Hepatocyte (in vitro differentiated cells): ENCODE data around the gene PERM1. TPM values are rescaled to one million over a fixed set of nuclear protein-coding genes. Genes with fewer than 3 reads are reported as not detected.

Source experiments
- DNase-seq: peaks from one replicate; pipeline ENCODE4 v3.0.0-alpha.2; 2016; ENCODE audit warnings: low spot score
- H2AFZ ChIP-seq: fragments of 200-600 bp; sonication (generic); 2 replicates; pipeline ENCODE4 v1.6.0; 2016; ENCODE audit warnings: antibody characterized with exemption, mild to moderate bottlenecking
- H3K27ac ChIP-seq: fragments of 200-600 bp; sonication (generic); 2 replicates; pipeline ENCODE4 v1.5.1; 2016; ENCODE audit warnings: mild to moderate bottlenecking
- H3K27me3 ChIP-seq: fragments of 200-600 bp; sonication (generic); 2 replicates; pipeline ENCODE4 v1.6.1; 2016
- H3K36me3 ChIP-seq: fragments of 200-600 bp; sonication (generic); replicated peaks from 2 replicates; pipeline ENCODE4 v1.5.1; 2016; ENCODE audit warnings: low read depth; ENCODE audit not compliant: insufficient read depth
- H3K4me1 ChIP-seq: fragments of 200-600 bp; sonication (generic); 2 replicates; pipeline ENCODE4 v1.5.1; 2016; ENCODE audit warnings: mild to moderate bottlenecking, moderate library complexity; ENCODE audit not compliant: insufficient read depth
- H3K4me2 ChIP-seq: fragments of 200-600 bp; sonication (generic); 2 replicates; pipeline ENCODE4 v1.6.0; 2016
- H3K4me3 ChIP-seq: fragments of 200-600 bp; sonication (generic); 2 replicates; pipeline ENCODE4 v1.5.1; 2016; ENCODE audit warnings: mild to moderate bottlenecking
- H3K79me2 ChIP-seq: fragments of 200-600 bp; sonication (generic); 2 replicates; pipeline ENCODE4 v1.6.0; 2017; ENCODE audit warnings: mild to moderate bottlenecking
- H3K9me2 ChIP-seq: fragments of 200-600 bp; sonication (generic); replicated peaks from 2 replicates; pipeline ENCODE4 v1.6.0; 2017; ENCODE audit warnings: mild to moderate bottlenecking; ENCODE audit not compliant: insufficient read depth
- H3K9me3 ChIP-seq: fragments of 200-600 bp; sonication (generic); 2 replicates; pipeline ENCODE4 v1.5.1; 2016; ENCODE audit warnings: low read depth, mild to moderate bottlenecking
- H4K20me1 ChIP-seq: fragments of 200-600 bp; sonication (generic); 2 replicates; pipeline ENCODE4 v1.6.0; 2016; ENCODE audit warnings: mild to moderate bottlenecking; ENCODE audit not compliant: insufficient read depth, poor library complexity, severe bottlenecking
- EZH2 ChIP-seq: fragments of 200-600 bp; sonication (generic); IDR thresholded peaks from 2 replicates; pipeline ENCODE4 v1.6.1; 2016; ENCODE audit warnings: antibody characterized with exemption, mild to moderate bottlenecking, borderline replicate concordance
- EZH2phosphoT487 ChIP-seq: fragments of 200-600 bp; sonication (generic); IDR thresholded peaks from one replicate; pipeline ENCODE4 v1.6.1; 2018; ENCODE audit warnings: antibody characterized with exemption, mild to moderate bottlenecking, low read depth, moderate library complexity; ENCODE audit not compliant: unreplicated experiment, severe bottlenecking
- WGBS: methylation state at CpG from one replicate; pipeline ENCODE4 v1.1.6; 2016; ENCODE audit warnings: low lambda C conversion rate; ENCODE audit errors: missing lambda C conversion rate; 5-methylcytosine and 5-hydroxymethylcytosine counted together
- polyA plus RNA-seq: library from polyadenylated mRNA; unstranded; fragments of >200 nt; fragmentation: Nextera tagmentation; extraction: Ambion mirVana; gene quantifications from 2 replicates; pipeline ENCODE4 v1.2.1, GENCODE V29; 2016
- total RNA-seq: library from RNA; depleted of rRNA; stranded (reverse); fragments of >200 nt; gene quantifications from 2 replicates; pipeline ENCODE4 v1.2.3, GENCODE V29; 2014
- TF ChIP-seq, protein P1 (sequence below): fragments of 200-600 bp; sonication (generic); IDR thresholded peaks from 2 replicates; pipeline ENCODE4 v1.5.1; 2016; ENCODE audit warnings: antibody characterized with exemption, mild to moderate bottlenecking; ENCODE audit not compliant: poor library complexity

Gene PERM1
- total and polyA plus RNA-seq, 2 experiments from 2014 or later = 1.3 TPM; not detected in 1

DNA sequence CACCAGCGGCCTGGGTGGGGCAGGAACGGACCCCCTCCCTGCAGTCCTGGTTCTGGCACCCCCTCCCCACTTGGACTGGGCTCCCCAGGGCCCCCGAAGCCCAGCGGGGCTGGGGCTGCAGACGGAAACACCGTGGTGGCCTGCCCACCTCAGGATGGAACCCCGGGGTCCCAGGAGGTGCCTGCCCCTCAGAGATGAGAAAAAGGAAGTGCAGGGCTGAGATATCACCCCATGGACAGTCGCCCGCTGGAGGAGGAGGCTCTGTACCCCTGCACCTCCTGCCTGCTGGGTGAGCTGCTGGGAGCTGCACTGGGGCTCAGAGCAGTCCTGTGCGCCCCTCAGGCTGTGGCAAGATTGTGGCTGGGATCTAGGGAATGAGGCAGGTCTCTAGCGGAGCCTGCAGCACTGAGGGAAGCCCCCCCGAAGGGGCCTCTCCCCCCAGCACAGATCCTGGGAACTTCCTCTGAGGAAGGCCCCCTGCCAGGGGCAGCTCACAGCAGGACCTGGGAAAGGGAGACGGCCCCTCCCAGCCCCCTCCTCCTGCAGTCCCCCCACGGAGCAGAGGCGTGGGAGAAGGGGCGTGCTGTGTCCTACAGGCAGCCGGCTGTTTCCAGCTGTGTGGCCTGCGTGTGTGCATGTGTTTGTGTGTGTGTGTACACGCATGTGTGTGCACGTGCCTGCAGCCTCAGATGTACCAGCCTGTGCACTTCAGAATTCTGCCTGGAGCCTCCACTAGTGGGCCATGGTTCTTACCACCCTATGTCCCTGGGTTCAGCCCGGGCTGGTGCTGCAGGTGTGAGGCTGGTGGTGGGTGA, 44.9 kb upstream of the PERM1 start:
- Histone ChIP-seq H3K4me1 (peaks cover 29% of the 10 kb centered on the region), H3K4me2 (no peak overlapping the region), H3K27ac (no peak overlapping the region), H3K27me3 (no peaks in the 10 kb centered on the region), H3K9me3 (no peaks in the 10 kb centered on the region), H2AFZ (no peak overlapping the region), H4K20me1 (peaks cover 3% of the 10 kb centered on the region), H3K9me2 (no peaks in the 10 kb centered on the region), H3K36me3 (no peaks in the 10 kb centered on the region), H3K4me3 (no peak overlapping the region), H3K79me2 (peaks cover 25% of the 10 kb centered on the region)
- no peak for DNase-seq
- 77% methylated on average over 21 of the region's 21 CpGs for WGBS
- TF ChIP-seq, protein P1, sequence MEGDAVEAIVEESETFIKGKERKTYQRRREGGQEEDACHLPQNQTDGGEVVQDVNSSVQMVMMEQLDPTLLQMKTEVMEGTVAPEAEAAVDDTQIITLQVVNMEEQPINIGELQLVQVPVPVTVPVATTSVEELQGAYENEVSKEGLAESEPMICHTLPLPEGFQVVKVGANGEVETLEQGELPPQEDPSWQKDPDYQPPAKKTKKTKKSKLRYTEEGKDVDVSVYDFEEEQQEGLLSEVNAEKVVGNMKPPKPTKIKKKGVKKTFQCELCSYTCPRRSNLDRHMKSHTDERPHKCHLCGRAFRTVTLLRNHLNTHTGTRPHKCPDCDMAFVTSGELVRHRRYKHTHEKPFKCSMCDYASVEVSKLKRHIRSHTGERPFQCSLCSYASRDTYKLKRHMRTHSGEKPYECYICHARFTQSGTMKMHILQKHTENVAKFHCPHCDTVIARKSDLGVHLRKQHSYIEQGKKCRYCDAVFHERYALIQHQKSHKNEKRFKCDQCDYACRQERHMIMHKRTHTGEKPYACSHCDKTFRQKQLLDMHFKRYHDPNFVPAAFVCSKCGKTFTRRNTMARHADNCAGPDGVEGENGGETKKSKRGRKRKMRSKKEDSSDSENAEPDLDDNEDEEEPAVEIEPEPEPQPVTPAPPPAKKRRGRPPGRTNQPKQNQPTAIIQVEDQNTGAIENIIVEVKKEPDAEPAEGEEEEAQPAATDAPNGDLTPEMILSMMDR = no peak
- no peak for TF ChIP-seq EZH2phosphoT487
- TF ChIP-seq EZH2 = no peak

DNA sequence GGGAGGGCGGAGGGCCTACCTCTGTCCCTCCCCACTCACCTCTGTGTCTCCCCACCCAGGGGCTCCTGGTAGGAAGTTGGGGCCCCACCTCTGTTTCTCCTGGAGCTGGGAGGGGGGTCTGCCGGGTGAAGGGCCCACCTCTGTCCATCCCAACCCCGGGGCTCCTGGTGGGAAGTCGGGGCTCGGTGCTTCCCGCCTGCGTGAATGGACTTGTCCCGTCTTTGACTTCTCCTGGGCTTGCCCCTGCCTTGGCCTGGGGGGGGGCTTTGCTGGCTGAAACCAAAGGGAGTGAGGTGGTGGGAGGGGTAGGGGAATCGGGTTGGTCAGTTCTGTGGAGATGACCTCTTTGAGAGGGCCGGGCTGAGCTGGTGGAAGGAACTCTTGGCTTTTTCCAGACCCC, 43.8 kb upstream of the PERM1 start:
- Histone ChIP-seq H4K20me1 (no peaks in the 10 kb centered on the region), H3K9me2 (no peaks in the 10 kb centered on the region), H3K27me3 (no peaks in the 10 kb centered on the region), H3K4me3 (no peak overlapping the region), H3K27ac (no peak overlapping the region), H2AFZ (no peak overlapping the region), H3K9me3 (no peaks in the 10 kb centered on the region), H3K4me1 (peaks cover 35% of the 10 kb centered on the region), H3K79me2 (peaks cover 36% of the 10 kb centered on the region), H3K4me2 (peak overlapping the region; percentile 77), H3K36me3 (no peaks in the 10 kb centered on the region)
- WGBS = 82% methylated on average over 9 of the region's 10 CpGs
- TF ChIP-seq, protein P1 = no peak
- TF ChIP-seq EZH2phosphoT487 = no peak
- TF ChIP-seq EZH2 = no peak
- no peak for DNase-seq

DNA sequence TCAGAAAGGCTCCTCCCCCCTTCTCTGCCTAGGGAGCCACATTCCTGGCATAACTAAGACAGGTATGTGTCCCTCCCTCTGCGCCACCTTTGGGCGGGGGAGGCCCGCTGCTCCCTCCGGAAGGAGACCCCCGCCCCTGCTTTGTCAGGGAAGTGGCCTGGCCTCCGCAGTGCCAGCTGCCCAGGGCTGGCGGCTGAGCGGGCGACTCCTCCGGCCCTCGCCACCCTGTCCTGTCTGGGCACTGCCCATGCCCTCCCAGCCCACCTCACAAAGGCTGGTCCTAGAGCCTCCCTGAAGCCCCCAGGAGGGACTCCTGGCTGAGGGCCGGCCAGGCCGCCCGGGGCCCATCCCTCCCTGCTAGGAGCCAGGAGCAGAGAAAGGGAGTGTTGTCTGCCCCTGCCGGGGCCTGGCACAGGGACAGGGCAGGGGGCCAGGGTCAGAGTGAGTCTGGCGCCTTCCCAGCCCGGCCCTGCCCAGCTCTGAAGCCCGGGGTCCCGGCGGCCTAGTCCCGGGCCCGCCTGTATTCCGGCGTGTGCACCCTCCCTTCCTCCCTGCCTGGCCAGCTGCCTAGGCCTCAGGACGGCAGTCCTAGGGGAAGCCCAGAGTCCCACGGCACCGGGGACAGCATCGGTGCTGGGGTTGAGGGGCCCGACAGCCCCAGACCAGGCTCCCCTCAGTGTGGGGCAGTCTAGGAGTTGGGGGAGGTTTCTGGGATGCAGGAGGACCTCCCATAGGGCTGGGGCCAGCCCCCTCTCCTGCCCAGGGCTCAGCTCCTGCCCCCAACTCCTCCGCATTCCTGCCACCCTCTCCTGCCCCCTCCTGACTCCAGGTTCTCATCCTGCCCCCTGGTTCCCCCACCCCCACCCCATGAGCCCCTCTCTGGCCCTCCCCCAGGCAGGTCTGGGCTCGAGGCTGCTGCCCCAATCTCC, 43.1 kb upstream of the PERM1 start:
- H3K79me2 ChIP-seq = peaks cover 36% of the 10 kb centered on the region
- no peaks in the 10 kb centered on the region for H3K9me2 ChIP-seq
- no peak overlapping the region for H2AFZ ChIP-seq
- H3K27me3 ChIP-seq = no peaks in the 10 kb centered on the region
- no peaks in the 10 kb centered on the region for H4K20me1 ChIP-seq
- H3K4me1 ChIP-seq = peaks cover 35% of the 10 kb centered on the region
- no peak overlapping the region for H3K4me3 ChIP-seq
- DNase-seq = peak; percentile 90
- no peaks in the 10 kb centered on the region for H3K9me3 ChIP-seq
- H3K27ac ChIP-seq = peak overlapping the region; percentile 76
- TF ChIP-seq EZH2phosphoT487 = no peak
- TF ChIP-seq, protein P1 = no peak
- TF ChIP-seq EZH2 = no peak
- H3K36me3 ChIP-seq = no peaks in the 10 kb centered on the region
- 76% methylated on average over 28 of the region's 31 CpGs for WGBS
- peak overlapping the region; percentile 77 for H3K4me2 ChIP-seq
